Osteoblast (primary cell): ENCODE measurements around the gene GIMD1. TPM values are rescaled to one million over a fixed set of nuclear protein-coding genes. Genes with fewer than 3 reads are reported as not detected.
A peak's percentile ranks its signal among the peaks of the same experiment; 100 is the strongest.

Experiments used
- DNase-seq: peaks from one replicate; pipeline ENCODE4 v3.0.0; 2011; ENCODE audit warnings: low spot score, mixed read lengths; ENCODE audit not compliant: insufficient read length; ENCODE audit errors: missing footprints
- H2AFZ ChIP-seq: 2 replicates; pipeline ENCODE4 v1.6.0; 2011; ENCODE audit warnings: mild to moderate bottlenecking, low read length
- H3K27ac ChIP-seq: 2 replicates; pipeline ENCODE4 v1.5.1; 2011; ENCODE audit warnings: mild to moderate bottlenecking, low read depth, low read length, moderate library complexity
- H3K27me3 ChIP-seq: 2 replicates; pipeline ENCODE4 v1.6.0; 2012; ENCODE audit warnings: mild to moderate bottlenecking, control low read depth, inconsistent platforms, low read length, moderate library complexity; ENCODE audit not compliant: insufficient read depth
- H3K36me3 ChIP-seq: 2 replicates; pipeline ENCODE4 v1.5.1; 2011; ENCODE audit warnings: mild to moderate bottlenecking, low read length, control low read depth, moderate library complexity; ENCODE audit not compliant: insufficient read depth
- H3K4me1 ChIP-seq: 2 replicates; pipeline ENCODE4 v1.5.1; 2011; ENCODE audit warnings: mild to moderate bottlenecking, low read length, control low read depth, moderate library complexity; ENCODE audit not compliant: insufficient read depth
- H3K4me2 ChIP-seq: 2 replicates; pipeline ENCODE4 v1.6.0; 2011; ENCODE audit warnings: mild to moderate bottlenecking, low read length; ENCODE audit not compliant: insufficient read depth
- H3K4me3 ChIP-seq: fragments of 200-600 bp; sonication (generic); 3 replicates; pipeline ENCODE4 v1.5.1; 2012; ENCODE audit warnings: mild to moderate bottlenecking, low read length, inconsistent platforms; ENCODE audit not compliant: insufficient read depth
- H3K79me2 ChIP-seq: 2 replicates; pipeline ENCODE4 v1.6.0; 2012; ENCODE audit warnings: mild to moderate bottlenecking, low read length, control low read depth, inconsistent platforms; ENCODE audit not compliant: insufficient read depth
- H3K9me3 ChIP-seq: 2 replicates; pipeline ENCODE4 v1.5.1; 2011; ENCODE audit warnings: low read depth, low read length, control low read depth
- H4K20me1 ChIP-seq: 2 replicates; pipeline ENCODE4 v1.6.0; 2012; ENCODE audit warnings: mild to moderate bottlenecking, low read length, control low read depth; ENCODE audit not compliant: insufficient read depth
- total RNA-seq: library from RNA; depleted of rRNA; stranded (reverse); fragments of >200 nt; gene quantifications from 2 replicates; pipeline ENCODE4 v1.2.3, GENCODE V29; 2012
- TF ChIP-seq, protein P1 (sequence below): IDR thresholded peaks from 2 replicates; pipeline ENCODE4 v1.5.1; 2011; ENCODE audit warnings: mild to moderate bottlenecking, low read depth, low read length, moderate library complexity; ENCODE audit errors: extremely low read depth

Gene GIMD1
- total RNA-seq, 1 donor: not detected

DNA sequence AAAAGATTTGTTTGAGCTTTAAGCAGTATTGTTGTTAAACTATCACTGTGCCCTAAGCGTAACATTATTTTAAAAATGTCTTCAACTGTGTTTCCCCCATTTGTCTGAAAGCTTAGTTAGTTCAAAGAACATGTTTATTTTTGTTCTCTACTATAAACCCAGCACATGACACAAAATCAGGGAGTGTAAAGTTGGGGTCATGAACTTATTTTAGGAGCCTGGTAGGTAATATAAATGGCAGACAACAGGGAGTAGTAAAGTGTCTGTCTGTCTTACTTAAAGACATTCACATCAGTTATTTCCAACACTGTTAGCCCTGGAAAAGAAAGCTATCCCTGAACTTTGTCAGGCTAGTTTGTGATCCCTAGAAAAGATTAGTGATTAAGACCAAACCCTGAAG is 48.3 kb downstream of the GIMD1 start:
- Histone ChIP-seq H3K9me3 (no peaks in the 10 kb centered on the region), H3K4me3 (no peak overlapping the region), H4K20me1 (no peaks in the 10 kb centered on the region), H3K36me3 (peaks cover 3% of the 10 kb centered on the region), H3K27ac (no peak overlapping the region), H3K27me3 (no peaks in the 10 kb centered on the region), H3K4me2 (no peak overlapping the region), H3K4me1 (peaks cover 22% of the 10 kb centered on the region), H3K79me2 (peaks cover 79% of the 10 kb centered on the region), H2AFZ (no peak overlapping the region)
- DNase-seq: no peak
- TF ChIP-seq, protein P1, sequence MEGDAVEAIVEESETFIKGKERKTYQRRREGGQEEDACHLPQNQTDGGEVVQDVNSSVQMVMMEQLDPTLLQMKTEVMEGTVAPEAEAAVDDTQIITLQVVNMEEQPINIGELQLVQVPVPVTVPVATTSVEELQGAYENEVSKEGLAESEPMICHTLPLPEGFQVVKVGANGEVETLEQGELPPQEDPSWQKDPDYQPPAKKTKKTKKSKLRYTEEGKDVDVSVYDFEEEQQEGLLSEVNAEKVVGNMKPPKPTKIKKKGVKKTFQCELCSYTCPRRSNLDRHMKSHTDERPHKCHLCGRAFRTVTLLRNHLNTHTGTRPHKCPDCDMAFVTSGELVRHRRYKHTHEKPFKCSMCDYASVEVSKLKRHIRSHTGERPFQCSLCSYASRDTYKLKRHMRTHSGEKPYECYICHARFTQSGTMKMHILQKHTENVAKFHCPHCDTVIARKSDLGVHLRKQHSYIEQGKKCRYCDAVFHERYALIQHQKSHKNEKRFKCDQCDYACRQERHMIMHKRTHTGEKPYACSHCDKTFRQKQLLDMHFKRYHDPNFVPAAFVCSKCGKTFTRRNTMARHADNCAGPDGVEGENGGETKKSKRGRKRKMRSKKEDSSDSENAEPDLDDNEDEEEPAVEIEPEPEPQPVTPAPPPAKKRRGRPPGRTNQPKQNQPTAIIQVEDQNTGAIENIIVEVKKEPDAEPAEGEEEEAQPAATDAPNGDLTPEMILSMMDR: no peak

DNA sequence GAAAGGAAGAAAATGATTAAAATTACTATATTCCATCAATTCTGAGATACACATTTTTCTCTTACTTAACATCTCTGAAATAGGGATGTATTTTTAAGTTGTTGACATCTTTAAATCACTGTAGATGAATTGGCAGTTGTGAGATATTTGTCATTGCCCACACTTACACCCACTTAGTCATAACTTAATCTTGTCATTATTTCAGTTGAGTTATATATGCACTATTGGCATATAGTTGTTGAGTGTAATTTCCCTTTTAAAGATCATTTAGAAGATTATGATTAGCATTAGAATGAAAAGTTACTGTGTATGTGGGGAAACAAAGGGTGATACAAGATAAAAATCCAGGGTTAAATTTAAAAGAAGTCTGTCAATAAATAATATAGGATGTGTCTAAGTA is 50.1 kb downstream of the GIMD1 start:
- H3K36me3 ChIP-seq: peaks cover 3% of the 10 kb centered on the region
- TF ChIP-seq, protein P1: no peak
- H3K4me2 ChIP-seq: peak overlapping the region; percentile 95
- H2AFZ ChIP-seq: no peak overlapping the region
- H3K4me3 ChIP-seq: peak overlapping the region; percentile 1
- no peaks in the 10 kb centered on the region for H4K20me1 ChIP-seq
- peaks cover 85% of the 10 kb centered on the region for H3K79me2 ChIP-seq
- H3K9me3 ChIP-seq: no peaks in the 10 kb centered on the region
- H3K27ac ChIP-seq: no peak overlapping the region
- DNase-seq: no peak
- H3K27me3 ChIP-seq: no peaks in the 10 kb centered on the region
- peaks cover 34% of the 10 kb centered on the region for H3K4me1 ChIP-seq

- H3K79me2 ChIP-seq: peaks cover 83% of the 10 kb centered on the region
- H3K4me2 ChIP-seq: peak overlapping the region; percentile 95
- H4K20me1 ChIP-seq: no peaks in the 10 kb centered on the region
- H2AFZ ChIP-seq: no peak overlapping the region
- DNase-seq: no peak
- peaks cover 40% of the 10 kb centered on the region for H3K4me1 ChIP-seq
- TF ChIP-seq, protein P1: no peak
- peak overlapping the region; percentile 88 for H3K4me3 ChIP-seq
- peaks cover 3% of the 10 kb centered on the region for H3K36me3 ChIP-seq
- H3K27ac ChIP-seq: peak overlapping the region; percentile 98
- H3K27me3 ChIP-seq: no peaks in the 10 kb centered on the region
- no peaks in the 10 kb centered on the region for H3K9me3 ChIP-seq
These were observed 50.8 kb downstream of the GIMD1 start for GRCh38 chr4:106317815-106318214.

DNA sequence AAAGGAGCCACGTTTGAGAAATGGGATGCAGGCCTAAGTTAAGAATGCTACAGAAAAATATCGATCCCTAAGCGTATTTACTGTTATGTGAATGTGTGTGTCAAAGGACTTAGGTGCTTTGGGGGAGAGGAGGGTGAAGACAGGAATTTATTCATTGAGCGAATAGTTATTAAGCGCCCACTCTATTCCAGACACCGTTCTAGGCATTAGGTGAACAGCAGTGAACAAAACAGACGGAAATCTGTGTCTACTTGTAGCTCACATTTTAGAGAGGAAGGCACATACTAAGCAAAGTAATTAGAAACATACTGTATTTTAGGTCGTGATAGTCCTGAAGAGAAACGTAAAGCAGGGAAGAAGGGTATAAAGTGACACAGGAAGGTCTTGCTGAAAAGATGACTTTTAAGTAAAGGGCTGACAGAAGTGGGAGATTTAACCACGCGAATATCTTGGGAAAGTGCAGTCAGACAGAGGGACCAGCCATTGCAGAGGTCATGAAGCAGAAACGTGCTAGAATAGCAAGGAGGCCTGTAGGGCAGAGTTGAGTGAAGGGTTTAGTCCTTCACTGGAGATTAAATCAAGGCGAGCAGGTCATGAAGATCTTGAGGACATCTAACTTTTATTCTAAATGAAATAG is 51.7 kb downstream of the GIMD1 start:
- peaks cover 44% of the 10 kb centered on the region for H3K4me1 ChIP-seq
- peak overlapping the region; percentile 88 for H3K4me3 ChIP-seq
- DNase-seq: no peak
- no peaks in the 10 kb centered on the region for H3K9me3 ChIP-seq
- H3K79me2 ChIP-seq: peaks cover 79% of the 10 kb centered on the region
- H3K4me2 ChIP-seq: peak overlapping the region; percentile 95
- TF ChIP-seq, protein P1: no peak
- H2AFZ ChIP-seq: peak overlapping the region; percentile 92
- no peaks in the 10 kb centered on the region for H4K20me1 ChIP-seq
- H3K36me3 ChIP-seq: peaks cover 3% of the 10 kb centered on the region
- peak overlapping the region; percentile 98 for H3K27ac ChIP-seq
- no peaks in the 10 kb centered on the region for H3K27me3 ChIP-seq
